ENCODE measurements around the gene PEF1. TPM values are rescaled to one million over a fixed set of nuclear protein-coding genes. Genes with fewer than 3 reads are reported as not detected.

Gene PEF1
- total and polyA plus RNA-seq, 2 of the 8 experiments (the other 6 are each of a cell fraction or from before 2014, with no cell fraction given), result 35.2 to 69.2 TPM

GRCh38 chr1:31693231-31693630 is 48.6 kb upstream of the PEF1 start:
- FAIRE-seq (no peak), DNase-seq (ENCODE audit: low read depth in 1 of 2, low spot score in 2 of 2) (no peak)
- Histone ChIP-seq H2BK12ac (ENCODE audit: low read depth, low read length) (no peak overlapping the region), H3K9me3 (ENCODE audit: insufficient read depth in 2 of 2, low read depth in 1 of 2, low read length in 1 of 2) (no peaks in the 10 kb centered on the region), H3K9ac (replicated peaks in 1 of 4; ENCODE audit: extremely low read depth in 1 of 4, low read depth in 3 of 4, low read length in 3 of 4) (no peak overlapping the region), H3K56ac (replicated peaks; ENCODE audit: insufficient read length, low read depth, low read length) (no peak overlapping the region), H3K4me3 (ENCODE audit: extremely low read depth in 1 of 4, insufficient read depth in 2 of 4, low read depth in 3 of 4, low read length in 4 of 4) (no peak overlapping the region), H4K91ac (replicated peaks; ENCODE audit: insufficient read length, low read length) (no peak overlapping the region), H3K27me3 (replicated peaks in 1 of 4; ENCODE audit: control insufficient read depth in 3 of 4, extremely low read depth in 1 of 4, insufficient read depth in 3 of 4, low read length in 3 of 4) (no peaks in the 10 kb centered on the region), H3K23me2 (ENCODE audit: low read depth, low read length) (no peaks in the 10 kb centered on the region), H3K27ac (ENCODE audit: low read depth, low read length) (no peak overlapping the region), H3K23ac (ENCODE audit: insufficient read length) (no peak overlapping the region), H3K14ac (ENCODE audit: insufficient read length) (no peak overlapping the region), H2AK5ac (ENCODE audit: low read depth, low read length) (no peak overlapping the region), H3K4ac (replicated peaks; ENCODE audit: insufficient read length, low read depth, low read length) (no peak overlapping the region), H3K79me1 (ENCODE audit: low read depth, low read length) (no peaks in the 10 kb centered on the region), H2BK20ac (ENCODE audit: low read length) (no peak overlapping the region), H3K79me2 (ENCODE audit: control insufficient read depth in 1 of 2, insufficient read depth in 2 of 2, low read length in 2 of 2) (no peaks in the 10 kb centered on the region), H4K20me1 (replicated peaks in 1 of 2; ENCODE audit: control insufficient read depth in 1 of 2, insufficient read depth in 2 of 2, low read length in 2 of 2) (no peaks in the 10 kb centered on the region), H2BK5ac (ENCODE audit: low read depth, low read length) (no peak overlapping the region), H3K4me1 (replicated peaks in 1 of 4; ENCODE audit: control insufficient read depth in 3 of 4, insufficient read depth in 4 of 4, low read length in 3 of 4) (peaks cover 0 to 4% (median 0%) of the 10 kb centered on the region in 4 experiments; a peak in 2 of 7 replicates), H3K4me2 (ENCODE audit: insufficient read depth in 1 of 2, low read depth in 2 of 2, low read length in 2 of 2) (no peak overlapping the region), H3K18ac (ENCODE audit: extremely low read depth, low read length) (no peak overlapping the region), H2BK120ac (replicated peaks; ENCODE audit: low read depth, low read length) (no peak overlapping the region), H2BK15ac (ENCODE audit: low read length) (no peak overlapping the region), H2AFZ (ENCODE audit: low read length) (no peak overlapping the region), H4K8ac (ENCODE audit: extremely low read depth, insufficient read depth, low read length) (no peak overlapping the region), H4K5ac (ENCODE audit: insufficient read length, low read depth, low read length) (no peak overlapping the region), H3K36me3 (ENCODE audit: control insufficient read depth in 2 of 4, insufficient read depth in 4 of 4, low read length in 3 of 4) (no peaks in the 10 kb centered on the region)
- WGBS, 2 experiments (ENCODE audit: extremely low coverage in 1 of 2, insufficient coverage in 1 of 2, insufficient read length in 1 of 2, insufficient replicate concordance in 2 of 2, low coverage in 1 of 2, low lambda C conversion rate in 2 of 2, missing lambda C conversion rate in 1 of 2), result 87% methylated on average over 10 of the region's 10 CpGs; no CpG with 5 or more reads in 1 of the 2 experiments
- ChIA-PET POLR2A (ENCODE audit: partially characterized antibody) (interaction anchor here (0.9 to 2.6 kb wide), 3 partner anchors 10 to 52 kb away, joined by 3 to 11 read pairs (median 4); partner anchors contain the start of gene COL16A1), CTCF (ENCODE audit: partially characterized antibody) (interaction anchor here (0.7 to 24.1 kb wide), 9 partner anchors 9 to 1708 kb away, joined by 3 to 370 read pairs (median 7); partner anchors contain the start of gene COL16A1)
- TF ChIP-seq CBX8 (IDR thresholded peaks at IDR 0.05; ENCODE audit: borderline replicate concordance, low read depth, low read length), result no peak
- TF ChIP-seq MAX (IDR thresholded peaks at IDR 0.05), result no peak
- TF ChIP-seq SIRT6 (IDR thresholded peaks at IDR 0.05; ENCODE audit: low read length), result no peak
- no peak for TF ChIP-seq GTF2F1 (IDR thresholded peaks at IDR 0.05; ENCODE audit: borderline replicate concordance, low read depth, low read length)
- no peak for TF ChIP-seq E2F6 (IDR thresholded peaks at IDR 0.05)
